ENCODE data around the gene CENPF. TPM values are rescaled to one million over a fixed set of nuclear protein-coding genes. Genes with fewer than 3 reads are reported as not detected.

Gene CENPF
- total RNA-seq, 4 donors from 2014 or later, result 2.5 to 7.0 (median 3.0) TPM

DNA sequence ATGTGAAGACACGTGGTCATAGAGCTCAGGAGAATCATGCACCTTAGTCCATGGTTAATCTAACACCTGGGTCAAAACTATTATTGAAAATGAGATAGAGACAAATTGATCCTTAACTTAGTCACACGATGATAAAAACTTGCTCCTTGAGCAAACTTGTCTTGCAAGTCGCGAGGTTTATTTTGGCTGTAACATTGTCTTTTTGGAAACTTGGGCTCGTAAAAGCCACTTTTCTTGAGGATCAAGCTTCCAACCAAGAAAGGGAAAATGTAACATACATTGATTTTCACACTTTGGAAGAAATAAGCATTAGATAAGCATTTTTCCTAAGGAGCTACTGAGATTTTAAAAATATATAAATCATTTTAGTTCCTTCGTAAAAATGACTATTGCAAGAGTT is 19.9 kb upstream of the CENPF start:
- no peak for DNase-seq (ENCODE audit: low spot score in 2 of 2)
- H3K4me3 ChIP-seq (ENCODE audit: low read depth, poor library complexity, severe bottlenecking), result no peak overlapping the region
- intact Hi-C loops (cut with DNase I; ENCODE audit: low total_unique reads), result no loop called here
- WGBS, 2 donors, result 28 to 34% methylated on average over 6 of the region's 6 CpGs
- no peak for TF ChIP-seq POLR2A (IDR thresholded peaks at IDR 0.05)

- H3K4me3 ChIP-seq (ENCODE audit: low read depth, poor library complexity, severe bottlenecking), result no peak overlapping the region
- intact Hi-C loops (cut with DNase I; ENCODE audit: low total_unique reads), result no loop called here
- DNase-seq (ENCODE audit: low spot score in 2 of 2), result no peak
- WGBS, 2 donors, result 81 to 86% methylated on average over 7 of the region's 7 CpGs
- TF ChIP-seq, protein P1, sequence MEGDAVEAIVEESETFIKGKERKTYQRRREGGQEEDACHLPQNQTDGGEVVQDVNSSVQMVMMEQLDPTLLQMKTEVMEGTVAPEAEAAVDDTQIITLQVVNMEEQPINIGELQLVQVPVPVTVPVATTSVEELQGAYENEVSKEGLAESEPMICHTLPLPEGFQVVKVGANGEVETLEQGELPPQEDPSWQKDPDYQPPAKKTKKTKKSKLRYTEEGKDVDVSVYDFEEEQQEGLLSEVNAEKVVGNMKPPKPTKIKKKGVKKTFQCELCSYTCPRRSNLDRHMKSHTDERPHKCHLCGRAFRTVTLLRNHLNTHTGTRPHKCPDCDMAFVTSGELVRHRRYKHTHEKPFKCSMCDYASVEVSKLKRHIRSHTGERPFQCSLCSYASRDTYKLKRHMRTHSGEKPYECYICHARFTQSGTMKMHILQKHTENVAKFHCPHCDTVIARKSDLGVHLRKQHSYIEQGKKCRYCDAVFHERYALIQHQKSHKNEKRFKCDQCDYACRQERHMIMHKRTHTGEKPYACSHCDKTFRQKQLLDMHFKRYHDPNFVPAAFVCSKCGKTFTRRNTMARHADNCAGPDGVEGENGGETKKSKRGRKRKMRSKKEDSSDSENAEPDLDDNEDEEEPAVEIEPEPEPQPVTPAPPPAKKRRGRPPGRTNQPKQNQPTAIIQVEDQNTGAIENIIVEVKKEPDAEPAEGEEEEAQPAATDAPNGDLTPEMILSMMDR (IDR thresholded peaks at IDR 0.05), result no peak
- TF ChIP-seq POLR2A (IDR thresholded peaks at IDR 0.05), result no peak
Observed at GRCh38 chr1:214583824-214584554, 19.0 kb upstream of the CENPF start.

GRCh38 chr1:214584805-214585766 is 17.9 kb upstream of the CENPF start:
- H3K4me3 ChIP-seq (ENCODE audit: low read depth, poor library complexity, severe bottlenecking), result no peak overlapping the region
- WGBS, 2 donors, result 21 to 28% methylated on average over 1 of the region's 1 CpG
- TF ChIP-seq POLR2A (IDR thresholded peaks at IDR 0.05), result no peak
- TF ChIP-seq, protein P1 (IDR thresholded peaks at IDR 0.05), result no peak
- no peak for DNase-seq (ENCODE audit: low spot score in 2 of 2)
- intact Hi-C loops (cut with DNase I; ENCODE audit: low total_unique reads), result no loop called here

DNA sequence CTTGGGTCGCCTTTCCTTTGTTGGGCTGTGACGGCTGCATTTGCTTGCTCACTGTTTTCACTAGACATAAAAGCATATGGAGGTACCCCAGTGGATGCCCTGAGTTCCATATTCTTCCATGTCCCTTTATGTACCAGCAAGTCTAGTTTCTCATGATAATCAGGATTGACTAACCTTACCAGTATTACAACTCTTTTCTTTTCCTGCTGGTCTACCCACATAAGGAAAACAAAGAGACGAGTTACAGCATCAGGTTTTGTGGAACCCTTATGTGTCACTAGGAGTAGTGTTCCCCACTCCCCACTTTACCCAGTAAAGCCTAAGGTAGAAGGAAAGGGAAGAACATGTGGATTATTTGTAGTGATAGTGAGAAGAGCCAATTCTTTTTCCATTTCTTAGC is 16.4 kb upstream of the CENPF start:
- no peak for DNase-seq (ENCODE audit: low spot score in 2 of 2)
- intact Hi-C loops (cut with DNase I; ENCODE audit: low total_unique reads), result loop anchor here (2.0 kb wide), 1 partner anchor 252 kb away; no protein-coding TSS in a partner anchor
- TF ChIP-seq, protein P1 (IDR thresholded peaks at IDR 0.05), result no peak
- TF ChIP-seq POLR2A (IDR thresholded peaks at IDR 0.05), result no peak
- WGBS, 2 donors, result 60 to 80% methylated on average over 3 of the region's 3 CpGs
- H3K4me3 ChIP-seq (ENCODE audit: low read depth, poor library complexity, severe bottlenecking), result no peak overlapping the region

- H3K4me3 ChIP-seq (ENCODE audit: low read depth, poor library complexity, severe bottlenecking), result no peak overlapping the region
- no peak for TF ChIP-seq POLR2A (IDR thresholded peaks at IDR 0.05)
- TF ChIP-seq, protein P1 (IDR thresholded peaks at IDR 0.05), result no peak
- no peak for DNase-seq (ENCODE audit: low spot score in 2 of 2)
- 76 to 78% methylated on average over 5 of the region's 5 CpGs for WGBS, 2 donors
- intact Hi-C loops (cut with DNase I; ENCODE audit: low total_unique reads), result loop anchor here (2.0 kb wide), 1 partner anchor 252 kb away; no protein-coding TSS in a partner anchor
Observed at GRCh38 chr1:214587165-214587564, 15.8 kb upstream of the CENPF start.
